IMR-90 (cell line): ENCODE measurements around the gene TMPRSS2.

Source experiments
- BHLHE40 ChIP-seq: fragments of 150-350 bp; IDR thresholded peaks from 2 replicates; pipeline ENCODE4 v1.6.1; 2016; ENCODE audit warnings: mild to moderate bottlenecking, low read depth, low read length
- CTCF ChIP-seq: conservative IDR thresholded peaks from 2 replicates; pipeline ENCODE4 v1.5.1; 2012; ENCODE audit warnings: mild to moderate bottlenecking, low read depth, low read length, improper control_type of control experiment

- no peak for TF ChIP-seq BHLHE40
- no peak for TF ChIP-seq CTCF
These were observed 87.8 kb downstream of the TMPRSS2 start for GRCh38 chr21:41419921-41420862.
